Spinal cord (tissue), 10 donors: ENCODE data around the gene GRM7. TPM values are rescaled to one million over a fixed set of nuclear protein-coding genes. Genes with fewer than 3 reads are reported as not detected.

Experiments used
- DNase-seq, 6 donors: peaks; one replicate each; pipeline versions ENCODE4 v3.0.0 to v3.0.0-alpha.2; 2013 to 2015; ENCODE audit warnings: low spot score in 6 of 6, low read depth in 4 of 6
- H3K27ac ChIP-seq: one replicate; pipeline ENCODE4 v1.5.1; 2013; ENCODE audit warnings: low read depth, low read length, control low read depth
- H3K27me3 ChIP-seq: one replicate; pipeline ENCODE4 v1.6.1; 2013; ENCODE audit warnings: low read length; ENCODE audit not compliant: control insufficient read depth, insufficient read depth
- H3K36me3 ChIP-seq: one replicate; pipeline ENCODE4 v1.6.1; 2013; ENCODE audit warnings: low read length; ENCODE audit not compliant: control insufficient read depth, insufficient read depth
- H3K4me1 ChIP-seq: one replicate; pipeline ENCODE4 v1.6.1; 2013; ENCODE audit warnings: low read length; ENCODE audit not compliant: control insufficient read depth, insufficient read depth
- H3K4me3 ChIP-seq: one replicate; pipeline ENCODE4 v1.5.1; 2013; ENCODE audit warnings: low read depth, low read length, control low read depth
- H3K9me3 ChIP-seq: one replicate; pipeline ENCODE4 v1.6.1; 2013; ENCODE audit warnings: low read length; ENCODE audit not compliant: control insufficient read depth, insufficient read depth
- WGBS: methylation state at CpG from one replicate; pipeline ENCODE4 v1.1.5; 2013; ENCODE audit warnings: missing lambda C conversion rate; ENCODE audit not compliant: insufficient coverage; 5-methylcytosine and 5-hydroxymethylcytosine counted together
- polyA plus RNA-seq, 2 donors: library from polyadenylated mRNA; unstranded; fragments of 120-200 nt; gene quantifications; one replicate each; pipeline ENCODE4 v1.2.1, GENCODE V29; 2013; ENCODE audit not compliant: insufficient read length in 2 of 2
- total RNA-seq, 2 donors: library from RNA; depleted of rRNA in 1 of 2; stranded (reverse); fragments of 120-200 nt in 1 of 2; fragments of >200 nt in 1 of 2; gene quantifications; one replicate each; pipeline versions ENCODE4 v1.2.3 to v1.2.4, GENCODE V29; 2013 to 2014
- donor health status: healthy.

The GRM7 gene
- total and polyA plus RNA-seq, 4 donors = 9.6 to 37.0 (median 30.3) TPM

DNA sequence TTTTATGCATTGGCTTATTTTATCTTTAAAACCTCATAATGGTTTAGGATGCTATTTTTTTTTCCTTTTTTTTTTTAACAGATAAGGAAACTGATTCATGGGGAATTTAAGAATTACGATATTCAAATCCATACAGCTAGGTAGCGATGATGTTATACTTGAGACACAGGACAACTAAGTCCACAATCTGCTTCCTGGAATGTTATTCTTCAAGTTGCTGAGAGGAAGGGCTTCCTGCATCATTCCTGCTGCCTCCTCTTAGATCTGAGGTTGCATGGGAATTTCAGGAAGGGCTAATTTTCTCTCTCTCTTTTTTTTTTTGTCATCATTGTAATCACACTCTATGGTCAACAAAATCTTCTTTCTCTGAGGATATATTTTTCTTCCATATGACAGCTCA, 595.5 kb downstream of the GRM7 start:
- H3K27me3 ChIP-seq = no peaks in the 10 kb centered on the region
- no peak overlapping the region for H3K27ac ChIP-seq
- no peaks in the 10 kb centered on the region for H3K9me3 ChIP-seq
- no peaks in the 10 kb centered on the region for H3K36me3 ChIP-seq
- H3K4me3 ChIP-seq = no peak overlapping the region
- no CpG with 5 or more reads among the region's 2 CpGs for WGBS
- H3K4me1 ChIP-seq = no peaks in the 10 kb centered on the region
- DNase-seq = no peak

DNA sequence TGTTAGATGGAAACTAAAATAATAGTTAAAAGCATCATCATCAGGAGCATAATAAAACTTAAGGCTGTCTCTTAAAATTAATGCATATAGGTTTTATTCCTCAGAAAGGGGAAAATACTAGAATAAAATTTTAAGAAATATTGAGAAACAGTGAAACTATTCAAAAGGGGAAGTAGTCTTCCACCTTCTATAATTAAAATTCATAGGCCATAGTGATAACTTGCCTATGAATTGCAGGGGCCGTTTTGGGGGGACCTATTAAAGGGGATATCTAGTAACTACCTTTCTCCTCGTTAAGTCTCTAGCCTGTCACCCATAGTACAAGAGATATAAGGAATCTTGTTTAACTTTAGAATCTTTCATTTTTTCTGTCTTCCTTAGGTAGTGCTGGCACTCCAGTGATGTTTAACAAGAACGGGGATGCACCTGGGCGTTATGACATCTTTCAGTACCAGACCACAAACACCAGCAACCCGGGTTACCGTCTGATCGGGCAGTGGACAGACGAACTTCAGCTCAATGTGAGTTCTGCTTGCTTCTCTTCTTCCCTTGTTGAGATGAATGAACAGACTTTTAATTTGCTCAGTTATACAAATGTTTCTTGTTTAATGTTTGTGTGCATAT, 600.4 kb downstream of the GRM7 start:
- H3K4me3 ChIP-seq = no peak overlapping the region
- no peaks in the 10 kb centered on the region for H3K36me3 ChIP-seq
- no peak overlapping the region for H3K27ac ChIP-seq
- no peaks in the 10 kb centered on the region for H3K9me3 ChIP-seq
- H3K27me3 ChIP-seq = no peaks in the 10 kb centered on the region
- H3K4me1 ChIP-seq = no peaks in the 10 kb centered on the region
- 80% methylated on average over 1 of the region's 8 CpGs for WGBS
- DNase-seq = no peak

DNA sequence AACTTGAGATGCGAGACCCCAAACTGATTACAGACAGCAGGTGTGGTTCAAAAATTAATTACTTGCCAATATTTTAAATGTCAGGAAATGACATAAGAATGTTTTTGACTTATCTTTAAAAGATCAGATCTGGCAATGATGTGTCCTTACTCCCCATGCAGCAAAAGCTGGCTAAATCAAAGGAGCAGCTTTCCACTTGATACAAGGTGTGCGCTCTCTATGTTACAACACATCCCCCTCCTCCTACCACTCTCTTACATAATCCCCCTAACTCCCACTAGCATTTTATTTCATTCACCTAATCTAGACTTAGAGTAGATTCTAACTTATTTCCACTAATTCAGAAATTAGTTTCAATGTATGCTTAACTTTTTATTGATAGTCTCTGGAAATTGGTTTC, 609.0 kb downstream of the GRM7 start:
- Histone ChIP-seq H3K36me3 (no peaks in the 10 kb centered on the region), H3K4me3 (no peak overlapping the region), H3K9me3 (no peaks in the 10 kb centered on the region), H3K27me3 (no peaks in the 10 kb centered on the region), H3K27ac (no peak overlapping the region), H3K4me1 (no peaks in the 10 kb centered on the region)
- WGBS = 100% methylated on average over 1 of the region's 2 CpGs
- DNase-seq = no peak

DNA sequence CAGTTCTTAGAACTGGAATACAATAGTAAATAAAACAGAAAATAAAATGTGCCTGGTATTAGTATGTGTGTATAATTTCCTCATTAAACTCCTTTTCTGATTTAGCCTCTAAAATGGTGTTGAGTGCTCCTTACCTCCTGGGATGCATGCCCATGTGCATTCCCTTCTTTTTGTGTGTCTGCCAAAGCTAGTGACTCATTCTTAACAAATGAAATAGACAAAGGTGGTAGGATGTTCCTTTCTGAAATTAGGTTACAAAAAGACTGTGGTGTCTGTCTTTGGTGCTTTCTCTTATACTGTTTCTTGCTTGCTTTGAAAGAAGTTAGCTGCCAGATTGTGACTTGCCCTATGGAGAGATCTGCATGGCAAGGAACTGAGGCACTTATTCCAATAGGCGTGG, 623.7 kb downstream of the GRM7 start:
- Histone ChIP-seq H3K27me3 (no peaks in the 10 kb centered on the region), H3K27ac (no peak overlapping the region), H3K36me3 (no peaks in the 10 kb centered on the region), H3K4me1 (no peaks in the 10 kb centered on the region), H3K9me3 (no peaks in the 10 kb centered on the region), H3K4me3 (no peak overlapping the region)
- WGBS = 80% methylated on average over 1 of the region's 1 CpG
- DNase-seq = peak in 3 of 6 donors; percentile 12 to 20 (median 17)

DNA sequence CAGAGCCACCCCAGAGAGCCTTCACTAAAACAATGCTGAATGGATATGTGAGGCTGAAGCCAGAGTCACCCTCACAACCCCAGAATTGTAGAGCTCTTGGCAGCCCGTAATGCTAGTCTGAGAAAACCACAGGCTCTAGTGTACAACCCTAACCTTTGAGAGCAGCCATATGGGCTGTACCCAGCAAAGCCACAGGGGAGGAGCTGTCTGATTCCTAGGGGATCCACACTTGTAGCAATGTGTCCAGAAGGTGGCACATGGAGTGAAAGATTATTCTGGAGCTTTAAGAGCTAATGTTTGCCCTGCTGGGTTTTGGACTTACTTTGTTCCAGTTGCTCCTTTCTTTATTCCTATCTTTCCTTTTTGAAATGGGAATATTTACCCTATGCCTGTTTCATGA, 626.8 kb downstream of the GRM7 start:
- WGBS = 83% methylated on average over 1 of the region's 1 CpG
- Histone ChIP-seq H3K4me1 (no peaks in the 10 kb centered on the region), H3K4me3 (no peak overlapping the region), H3K27ac (no peak overlapping the region), H3K27me3 (no peaks in the 10 kb centered on the region), H3K36me3 (no peaks in the 10 kb centered on the region), H3K9me3 (no peaks in the 10 kb centered on the region)
- DNase-seq = no peak

DNA sequence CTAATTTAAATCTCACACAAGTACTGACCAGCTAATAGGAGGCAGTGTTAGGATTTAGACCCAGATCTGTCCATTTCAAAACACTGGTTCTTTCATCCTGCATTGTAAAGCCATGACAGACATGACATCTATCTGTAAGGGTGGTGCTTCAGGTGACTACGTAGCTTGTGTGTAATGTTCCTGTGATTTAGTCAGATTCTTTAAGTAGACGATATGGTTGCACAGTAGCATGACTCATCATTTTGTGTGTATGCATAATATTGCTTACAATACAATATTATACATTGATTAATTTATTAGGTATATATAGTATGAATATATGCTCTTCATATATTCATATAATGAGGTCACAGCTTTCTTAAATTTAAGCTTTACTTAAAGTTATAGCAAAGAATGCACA, 628.5 kb downstream of the GRM7 start:
- Histone ChIP-seq H3K27ac (no peak overlapping the region), H3K4me3 (no peak overlapping the region), H3K4me1 (no peaks in the 10 kb centered on the region), H3K27me3 (no peaks in the 10 kb centered on the region), H3K36me3 (no peaks in the 10 kb centered on the region), H3K9me3 (peaks cover 3% of the 10 kb centered on the region)
- WGBS = no CpG with 5 or more reads among the region's 2 CpGs
- no peak for DNase-seq

DNA sequence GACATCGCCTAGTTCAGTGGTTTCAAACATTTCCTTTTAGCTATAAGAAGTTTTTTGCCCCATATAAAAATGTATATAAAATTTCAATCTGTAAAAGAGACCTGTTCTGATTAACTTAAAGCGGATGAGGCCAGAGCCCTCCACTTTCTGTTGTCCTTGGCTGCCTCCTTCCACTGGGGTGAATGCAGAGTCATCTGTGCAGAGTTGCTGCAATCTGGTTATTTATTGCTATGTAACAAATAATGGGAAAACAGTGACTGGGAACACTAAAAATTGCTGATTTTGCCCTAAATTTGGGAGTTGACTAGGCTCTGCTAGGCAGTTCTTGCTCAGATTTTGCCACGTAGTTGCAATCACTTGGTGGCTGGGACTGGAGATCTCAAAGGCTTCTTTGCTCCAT, 637.8 kb downstream of the GRM7 start:
- H3K4me3 ChIP-seq = no peak overlapping the region
- H3K36me3 ChIP-seq = no peaks in the 10 kb centered on the region
- H3K4me1 ChIP-seq = no peaks in the 10 kb centered on the region
- no peaks in the 10 kb centered on the region for H3K27me3 ChIP-seq
- WGBS = 100% methylated on average over 1 of the region's 3 CpGs
- peaks cover 6% of the 10 kb centered on the region for H3K9me3 ChIP-seq
- DNase-seq = no peak
- no peak overlapping the region for H3K27ac ChIP-seq

DNA sequence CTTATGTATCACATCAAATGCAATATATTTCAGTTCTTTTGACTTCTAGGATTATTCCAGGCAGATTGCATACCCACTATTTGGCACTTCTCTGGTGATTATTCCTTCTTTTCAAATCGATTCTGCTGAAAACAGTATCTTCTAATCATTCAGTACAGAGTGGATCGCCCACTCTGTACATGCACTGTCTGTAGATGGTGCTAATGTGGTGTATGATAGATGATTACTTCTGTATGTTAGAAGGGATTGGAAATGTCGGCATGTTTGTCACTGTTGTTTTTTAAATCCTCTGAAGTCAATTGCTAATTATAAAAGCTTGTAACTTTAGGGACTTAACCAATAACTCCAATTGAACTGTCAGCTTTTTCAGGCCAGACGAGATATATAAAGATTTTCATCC, 642.5 kb downstream of the GRM7 start:
- H3K27me3 ChIP-seq = no peaks in the 10 kb centered on the region
- no peaks in the 10 kb centered on the region for H3K36me3 ChIP-seq
- DNase-seq = no peak
- H3K9me3 ChIP-seq = no peaks in the 10 kb centered on the region
- H3K27ac ChIP-seq = no peak overlapping the region
- no peaks in the 10 kb centered on the region for H3K4me1 ChIP-seq
- no CpG with 5 or more reads among the region's 4 CpGs for WGBS
- no peak overlapping the region for H3K4me3 ChIP-seq

DNA sequence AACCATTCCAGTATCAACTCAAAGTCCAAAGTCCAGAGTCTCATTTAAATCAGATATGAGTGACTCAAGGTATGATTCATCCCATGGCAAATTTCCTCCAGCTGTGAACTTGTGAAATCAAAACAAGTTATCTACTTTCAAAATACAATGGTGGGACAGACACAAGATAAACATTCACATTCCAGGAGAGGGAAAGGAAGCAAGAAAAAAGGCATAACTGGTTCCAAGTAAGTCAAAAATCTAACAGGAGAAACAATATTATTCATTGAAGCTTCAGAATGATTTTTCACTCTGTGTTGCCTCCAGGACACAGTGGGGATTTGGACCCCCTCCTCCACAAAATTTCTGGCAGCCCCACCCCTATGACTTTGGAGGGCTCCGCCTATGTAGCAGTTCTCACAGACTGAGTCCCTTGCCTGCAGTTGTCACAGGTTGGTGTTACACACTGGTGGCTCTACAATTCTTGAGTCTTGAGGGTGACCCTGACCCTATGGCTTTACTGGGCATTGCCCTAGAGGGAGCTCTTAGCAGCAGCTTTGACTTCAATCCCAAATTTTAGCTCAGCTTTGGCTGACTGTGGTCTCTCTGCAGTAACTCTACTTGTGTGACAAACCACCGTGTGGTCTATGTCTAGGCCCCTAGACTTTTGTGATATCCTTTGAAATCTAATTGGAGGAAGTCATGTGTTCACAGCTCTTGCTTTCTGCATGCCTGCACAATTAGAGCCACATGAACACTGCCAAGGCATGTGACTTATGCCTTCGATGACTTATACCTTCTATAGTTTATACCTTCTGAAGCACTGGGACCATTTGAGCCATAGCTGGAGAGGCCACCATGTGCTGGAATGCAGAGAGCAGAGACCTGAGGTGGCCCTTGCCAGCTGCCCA, 644.2 kb downstream of the GRM7 start:
- no peaks in the 10 kb centered on the region for H3K36me3 ChIP-seq
- H3K4me1 ChIP-seq = no peaks in the 10 kb centered on the region
- H3K27me3 ChIP-seq = no peaks in the 10 kb centered on the region
- DNase-seq = peak in 1 of 6 donors; percentile 40
- no peaks in the 10 kb centered on the region for H3K9me3 ChIP-seq
- H3K4me3 ChIP-seq = no peak overlapping the region
- no peak overlapping the region for H3K27ac ChIP-seq
- WGBS = 72% methylated on average over 3 of the region's 3 CpGs
